GM15510 (cell line): ENCODE results near the gene CFTR.

Experiments
- POLR2A ChIP-seq: IDR thresholded peaks from 3 replicates; pipeline ENCODE4 v1.6.1; 2011; ENCODE audit warnings: borderline replicate concordance; ENCODE audit not compliant: insufficient read length; ENCODE audit errors: extremely low read depth

Gene CFTR

DNA sequence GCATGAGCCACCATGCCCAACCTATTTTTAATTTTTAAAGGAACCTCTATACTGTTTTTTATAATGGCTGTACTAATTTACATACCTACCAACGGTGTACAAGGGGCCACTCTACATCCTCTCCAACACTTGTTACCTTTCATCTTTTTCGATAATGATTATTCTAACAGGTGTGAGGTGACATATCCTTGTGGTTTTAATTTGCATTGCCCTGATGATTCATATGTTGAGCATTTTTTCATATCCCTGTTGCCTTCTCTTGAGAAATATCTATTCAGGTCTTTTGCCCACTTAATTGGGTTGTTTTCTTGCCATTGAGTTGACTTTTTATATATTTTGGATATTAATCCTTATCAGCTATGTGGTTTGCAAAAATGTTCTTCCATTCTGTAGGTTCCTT lies 226.4 kb downstream of the CFTR start:
- TF ChIP-seq POLR2A, result no peak

DNA sequence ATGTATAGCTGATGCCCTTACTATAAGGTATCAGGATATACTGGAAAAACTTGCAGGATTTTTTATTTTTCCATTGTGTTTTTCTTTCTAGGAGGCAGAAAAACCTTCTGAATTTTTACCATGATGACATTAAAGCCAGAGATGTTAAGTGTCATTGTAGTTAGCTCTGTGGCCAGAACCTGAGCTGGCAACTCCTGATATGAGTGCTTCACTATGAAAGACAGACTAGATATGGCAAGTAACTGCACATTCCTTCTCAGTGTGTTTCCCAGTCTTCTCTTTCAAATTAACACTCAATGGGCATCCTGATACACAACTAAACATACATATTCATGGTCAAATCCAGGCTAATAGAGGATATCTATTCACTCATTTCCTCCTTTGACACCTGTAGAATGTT lies 227.3 kb downstream of the CFTR start:
- TF ChIP-seq POLR2A, result no peak

- TF ChIP-seq POLR2A, result no peak
These were observed 231.7 kb downstream of the CFTR start for GRCh38 chr7:117711556-117711955.

GRCh38 chr7:117715784-117716445 lies 236.1 kb downstream of the CFTR start:
- TF ChIP-seq POLR2A, result no peak

- TF ChIP-seq POLR2A, result no peak
These were observed 237.0 kb downstream of the CFTR start for GRCh38 chr7:117716707-117717299.

- TF ChIP-seq POLR2A, result no peak
These were observed 237.5 kb downstream of the CFTR start for GRCh38 chr7:117717357-117717756.
